NB4 (cell line): Measurements from ENCODE around the gene FSCN2.

Source experiments
- DNase-seq: peaks from one replicate; pipeline ENCODE4 v3.0.0; 2010; ENCODE audit warnings: low read depth
- H3K4me3 ChIP-seq: one replicate; pipeline ENCODE4 v1.5.1; 2011; ENCODE audit warnings: mild to moderate bottlenecking, low read depth, low read length, moderate library complexity
- MYC ChIP-seq: IDR thresholded peaks from 2 replicates; pipeline ENCODE4 v1.6.1; 2011; ENCODE audit warnings: low read depth, low read length
- POLR2A ChIP-seq: IDR thresholded peaks from 2 replicates; pipeline ENCODE4 v1.6.1; 2011; ENCODE audit warnings: mild to moderate bottlenecking; ENCODE audit not compliant: insufficient read length; ENCODE audit errors: extremely low read depth
- TF ChIP-seq, protein P1 (sequence below): IDR thresholded peaks from 2 replicates; pipeline ENCODE4 v1.6.1; 2011; ENCODE audit warnings: low read depth, low read length
- TF ChIP-seq, protein P2 (sequence below): IDR thresholded peaks from one replicate; pipeline ENCODE4 v1.5.1; 2012; ENCODE audit warnings: low read depth, low read length

The FSCN2 gene

DNA sequence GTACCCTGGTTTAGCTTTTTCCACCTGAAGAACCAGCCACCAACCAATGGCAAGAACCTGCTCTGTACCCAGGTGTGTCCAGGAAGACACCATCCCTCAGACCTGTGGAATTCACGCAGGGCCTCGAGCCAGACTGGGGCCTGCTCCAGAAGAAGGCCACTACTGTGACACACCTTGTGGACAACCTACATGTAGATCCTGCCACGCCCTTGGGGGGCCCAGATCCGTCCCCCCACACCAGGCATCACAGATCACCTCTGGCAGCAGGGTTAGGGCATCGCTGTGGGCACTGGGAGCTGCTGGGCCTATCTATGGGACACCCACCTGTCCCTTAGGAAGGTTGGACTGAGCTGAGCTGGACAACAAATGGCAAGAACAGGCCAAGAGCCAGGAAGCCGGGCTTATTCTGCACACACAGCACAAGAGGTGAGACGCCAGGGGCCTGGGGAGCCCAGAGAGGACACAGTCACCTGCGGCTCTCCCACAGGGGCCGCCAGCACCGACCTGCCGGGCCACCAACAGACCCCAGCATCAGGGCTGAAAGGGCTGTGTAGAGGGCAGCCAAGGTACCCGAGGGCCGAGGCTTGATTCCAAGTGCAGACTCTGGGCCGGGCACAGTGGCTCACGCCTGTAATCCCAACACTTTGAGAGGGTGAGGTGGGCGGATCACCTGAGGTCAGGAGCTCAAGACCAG is 16.3 kb downstream of the FSCN2 start:
- no peak overlapping the region for H3K4me3 ChIP-seq

DNA sequence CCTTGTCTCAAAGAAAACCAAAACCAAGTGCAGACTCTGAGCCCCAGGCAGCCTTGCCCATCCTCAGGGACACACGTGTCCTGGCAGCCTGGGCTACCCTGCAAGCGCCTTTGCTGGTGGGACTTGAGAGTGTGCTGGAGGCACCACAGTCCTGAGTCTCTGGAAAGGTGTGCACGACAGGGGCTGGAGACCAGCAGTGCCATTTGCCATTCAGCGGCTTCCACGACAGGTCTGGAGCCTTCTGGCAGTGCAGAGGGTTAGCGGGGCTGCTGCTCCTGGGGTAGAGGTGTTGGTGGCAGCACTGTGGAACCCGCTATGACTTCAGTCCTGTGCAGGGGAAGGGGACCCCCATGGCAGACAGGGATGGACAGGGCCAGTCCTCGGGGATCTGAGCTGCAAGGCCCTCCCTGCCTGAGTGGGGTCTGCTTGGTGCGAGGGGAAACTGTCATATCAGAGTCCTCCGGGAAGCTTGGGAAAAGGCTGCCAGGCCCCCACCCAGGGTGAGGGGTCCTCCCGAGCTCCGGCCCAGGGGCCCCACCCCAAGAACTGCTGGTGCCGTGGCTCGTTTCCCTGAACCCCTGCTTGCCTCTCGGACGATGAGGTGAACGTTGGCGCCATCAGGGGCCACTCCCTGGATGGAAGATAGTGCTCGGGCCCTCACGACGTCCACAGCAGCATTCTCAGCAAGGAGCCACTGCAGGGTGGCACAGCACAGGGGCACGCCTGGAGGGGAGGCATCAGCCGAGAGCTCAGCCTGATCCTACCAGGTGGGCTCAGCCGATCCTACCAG is 17.2 kb downstream of the FSCN2 start:
- no peak for TF ChIP-seq MYC
- TF ChIP-seq, protein P1, sequence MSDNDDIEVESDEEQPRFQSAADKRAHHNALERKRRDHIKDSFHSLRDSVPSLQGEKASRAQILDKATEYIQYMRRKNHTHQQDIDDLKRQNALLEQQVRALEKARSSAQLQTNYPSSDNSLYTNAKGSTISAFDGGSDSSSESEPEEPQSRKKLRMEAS = no peak
- TF ChIP-seq, protein P2, sequence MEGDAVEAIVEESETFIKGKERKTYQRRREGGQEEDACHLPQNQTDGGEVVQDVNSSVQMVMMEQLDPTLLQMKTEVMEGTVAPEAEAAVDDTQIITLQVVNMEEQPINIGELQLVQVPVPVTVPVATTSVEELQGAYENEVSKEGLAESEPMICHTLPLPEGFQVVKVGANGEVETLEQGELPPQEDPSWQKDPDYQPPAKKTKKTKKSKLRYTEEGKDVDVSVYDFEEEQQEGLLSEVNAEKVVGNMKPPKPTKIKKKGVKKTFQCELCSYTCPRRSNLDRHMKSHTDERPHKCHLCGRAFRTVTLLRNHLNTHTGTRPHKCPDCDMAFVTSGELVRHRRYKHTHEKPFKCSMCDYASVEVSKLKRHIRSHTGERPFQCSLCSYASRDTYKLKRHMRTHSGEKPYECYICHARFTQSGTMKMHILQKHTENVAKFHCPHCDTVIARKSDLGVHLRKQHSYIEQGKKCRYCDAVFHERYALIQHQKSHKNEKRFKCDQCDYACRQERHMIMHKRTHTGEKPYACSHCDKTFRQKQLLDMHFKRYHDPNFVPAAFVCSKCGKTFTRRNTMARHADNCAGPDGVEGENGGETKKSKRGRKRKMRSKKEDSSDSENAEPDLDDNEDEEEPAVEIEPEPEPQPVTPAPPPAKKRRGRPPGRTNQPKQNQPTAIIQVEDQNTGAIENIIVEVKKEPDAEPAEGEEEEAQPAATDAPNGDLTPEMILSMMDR = no peak
- no peak for TF ChIP-seq POLR2A
- no peak for DNase-seq
- no peak overlapping the region for H3K4me3 ChIP-seq

More for the DNA sequence above, 16.3 kb downstream of the FSCN2 start:
- no peak for DNase-seq
- TF ChIP-seq, protein P1 = no peak
- TF ChIP-seq MYC (no peak), POLR2A (no peak)
- TF ChIP-seq, protein P2 = no peak

DNA sequence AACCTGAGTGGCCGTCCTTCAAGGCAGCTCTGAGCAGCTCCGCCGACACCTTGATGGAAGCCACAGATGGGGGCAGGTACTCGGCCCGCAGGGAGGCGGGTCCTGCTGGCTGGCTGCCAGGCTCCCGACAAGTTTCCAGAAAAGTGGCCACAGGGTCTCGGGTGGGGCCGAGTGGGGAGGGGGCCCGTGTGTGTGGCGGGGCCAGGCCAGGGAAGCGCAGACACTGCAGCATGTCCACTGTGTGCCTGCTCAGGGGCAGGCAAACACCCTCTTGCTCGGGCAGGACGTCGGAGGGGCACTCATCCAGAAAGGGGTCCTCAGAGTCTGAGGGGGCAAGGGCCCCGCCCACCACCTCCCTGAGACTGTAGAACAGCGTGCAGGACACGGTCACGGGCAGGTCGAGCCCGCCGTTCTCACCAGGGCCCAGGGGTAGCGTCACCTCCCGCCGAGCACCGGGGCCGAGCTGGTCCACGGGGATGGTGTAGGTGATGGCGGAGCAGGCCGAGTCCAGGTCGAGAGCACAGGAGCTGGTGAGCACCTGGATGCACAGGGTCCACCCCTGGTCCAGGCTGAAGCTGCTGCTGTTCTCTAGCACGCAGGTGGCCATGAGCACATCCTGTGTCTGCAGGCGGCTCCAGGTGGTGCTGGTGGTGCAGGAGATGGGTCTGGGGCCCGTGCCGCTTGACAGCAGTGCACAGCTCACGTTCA is 18.9 kb downstream of the FSCN2 start:
- H3K4me3 ChIP-seq = no peak overlapping the region
- TF ChIP-seq MYC = no peak
- TF ChIP-seq, protein P1 = no peak
- TF ChIP-seq, protein P2 = no peak
- TF ChIP-seq POLR2A = no peak
- no peak for DNase-seq

DNA sequence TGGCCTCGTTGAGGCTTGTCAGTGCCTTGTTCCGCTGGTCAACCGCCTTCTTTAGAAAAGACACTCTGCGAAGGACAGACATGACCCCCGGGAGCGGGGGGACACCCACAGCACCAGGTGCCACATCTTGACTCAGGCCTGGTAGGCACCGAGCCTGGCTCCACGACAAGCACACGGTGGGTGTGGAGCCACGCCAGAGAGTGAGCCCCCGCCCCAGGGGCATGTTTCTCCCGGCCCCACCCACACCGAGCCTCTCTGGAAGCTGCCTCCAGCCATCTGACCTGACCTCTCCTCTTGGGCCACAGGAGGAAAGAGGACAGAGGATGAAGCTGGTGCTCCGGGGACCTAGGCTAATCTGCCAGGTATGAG is 19.4 kb downstream of the FSCN2 start:
- H3K4me3 ChIP-seq = no peak overlapping the region
- no peak for TF ChIP-seq POLR2A
- TF ChIP-seq, protein P1 = no peak
- TF ChIP-seq MYC = no peak
- TF ChIP-seq, protein P2 = no peak
- DNase-seq = no peak

DNA sequence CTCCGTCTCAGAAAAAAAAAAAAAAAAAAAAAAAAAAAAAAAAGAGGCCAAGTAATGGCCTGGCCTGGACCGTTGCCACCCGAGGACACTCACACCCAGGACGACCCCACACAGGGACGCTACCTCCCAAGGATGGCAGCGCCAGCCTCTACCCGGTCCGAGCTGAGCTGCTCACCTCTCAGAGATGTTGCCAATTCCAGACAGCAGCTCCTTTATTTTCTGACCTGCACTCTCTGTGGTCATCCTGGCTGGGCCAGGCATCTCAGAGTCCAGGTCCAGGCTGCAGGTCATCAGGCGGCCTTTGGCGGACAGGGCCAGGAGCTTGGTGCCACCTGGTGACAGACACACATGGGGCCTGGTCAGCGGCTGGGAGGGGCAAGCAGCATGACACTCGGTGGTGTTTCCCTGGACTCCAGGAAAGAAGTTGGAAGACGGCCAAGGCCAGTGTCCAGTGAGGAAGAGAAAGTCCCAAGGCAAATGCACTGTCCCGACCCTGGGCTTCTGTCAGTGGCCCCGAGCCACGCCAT is 20.9 kb downstream of the FSCN2 start:
- no peak for DNase-seq
- TF ChIP-seq, protein P2 = no peak
- TF ChIP-seq MYC (no peak), POLR2A (no peak)
- TF ChIP-seq, protein P1 = no peak
- no peak overlapping the region for H3K4me3 ChIP-seq
